Activated CD4-positive, alpha-beta T cell treated with anti-CD3 and anti-CD28 coated beads, Interleukin-2, amount 50 U/mL, for 24 hours (primary cell): Measurements from ENCODE around the gene CYP11A1.
A peak's percentile ranks its signal among the peaks of the same experiment; 100 is the strongest.

ENCODE experiments used
- DNase-seq, 2 donors: peaks; one replicate each; pipeline ENCODE4 v3.0.0-alpha.2; 2020; ENCODE audit warnings: low read depth in 1 of 2, low spot score in 1 of 2

CYP11A1 gene

DNA sequence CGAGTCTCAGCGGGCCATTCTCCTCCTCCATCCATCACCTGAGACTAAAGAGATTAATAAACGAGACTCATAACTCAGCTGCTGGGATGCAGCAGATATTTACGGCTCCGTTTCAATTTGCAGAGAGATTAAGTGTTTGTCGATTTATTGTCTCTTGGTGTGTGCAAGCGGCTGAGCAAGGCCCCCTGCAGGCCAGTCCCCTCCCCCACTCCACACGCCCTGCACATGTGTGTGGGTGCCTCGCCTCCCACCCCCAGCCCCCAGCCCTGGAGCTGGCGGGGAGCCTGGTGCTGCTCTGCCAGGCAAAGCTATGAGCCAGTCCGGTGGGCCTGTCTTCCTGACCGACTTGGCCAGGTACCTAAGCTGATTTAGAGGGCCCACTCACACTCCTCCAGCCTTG is 63.0 kb downstream of the CYP11A1 start:
- no peak for DNase-seq

- no peak for DNase-seq
Observed at GRCh38 chr15:74303741-74304309, 63.6 kb downstream of the CYP11A1 start.

DNA sequence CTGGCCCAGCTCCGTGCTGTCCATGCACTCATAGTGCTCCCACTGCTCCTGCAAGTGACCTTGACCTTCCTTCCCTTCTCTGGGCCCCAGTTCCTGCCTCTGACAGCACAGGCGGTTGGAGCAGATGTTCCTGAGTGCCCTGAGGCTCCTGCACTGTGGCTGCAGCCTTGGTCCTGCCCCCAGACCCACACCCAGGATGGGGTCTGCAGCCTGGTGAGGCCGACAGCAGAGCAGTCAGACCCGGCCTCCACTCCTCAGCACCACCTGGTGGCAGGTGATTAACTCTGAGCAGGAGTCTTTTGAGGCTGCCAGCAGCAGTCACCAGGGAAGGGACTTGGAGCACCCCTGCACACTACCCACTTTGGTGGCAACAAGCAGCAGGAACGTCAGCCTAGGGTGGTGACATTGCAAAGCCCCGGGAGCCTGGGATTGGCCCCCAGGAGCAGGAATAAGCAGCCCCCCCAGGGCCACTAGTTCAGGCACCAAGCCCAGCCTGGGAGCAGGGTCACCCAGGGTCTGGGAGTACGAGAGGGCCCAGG is 64.6 kb downstream of the CYP11A1 start:
- peak in 1 of 2 donors; percentile 21 for DNase-seq

- no peak for DNase-seq
Observed at GRCh38 chr15:74301583-74302361, 65.7 kb downstream of the CYP11A1 start.

DNA sequence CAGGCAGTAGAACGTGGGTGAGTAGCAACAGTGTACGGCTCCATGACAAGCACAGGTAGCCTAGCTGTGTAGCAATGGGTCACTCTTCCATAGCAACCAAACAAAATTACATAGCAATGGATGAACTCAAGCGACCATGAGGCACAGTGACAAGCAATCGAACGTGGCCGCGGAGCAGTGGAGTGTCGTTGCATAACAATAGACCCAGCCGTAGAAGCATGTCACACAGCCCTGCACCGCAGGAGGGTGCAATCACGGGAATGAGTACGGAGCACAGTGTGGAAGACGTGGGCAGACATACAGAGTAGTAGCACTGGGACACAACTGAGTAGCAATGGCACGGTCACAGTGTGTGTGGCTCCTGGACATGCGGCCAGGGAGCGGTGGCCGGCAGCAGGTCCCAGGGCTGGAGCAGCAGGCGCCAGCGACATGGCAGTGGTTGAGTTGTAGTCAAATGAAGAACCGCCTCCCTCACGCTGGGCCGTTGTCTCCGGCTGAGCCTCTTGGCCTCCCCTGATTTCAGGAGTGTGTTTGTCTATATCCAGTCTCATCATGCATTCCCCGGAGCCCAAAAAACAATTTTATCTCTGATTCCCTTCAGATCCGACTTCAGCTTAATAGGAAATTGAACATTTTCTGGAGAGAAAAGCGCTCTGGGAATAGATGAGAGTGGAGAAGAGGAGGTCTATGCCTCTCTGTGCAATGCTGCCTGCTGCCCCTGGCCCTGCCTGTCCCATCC is 67.2 kb downstream of the CYP11A1 start:
- no peak for DNase-seq

DNA sequence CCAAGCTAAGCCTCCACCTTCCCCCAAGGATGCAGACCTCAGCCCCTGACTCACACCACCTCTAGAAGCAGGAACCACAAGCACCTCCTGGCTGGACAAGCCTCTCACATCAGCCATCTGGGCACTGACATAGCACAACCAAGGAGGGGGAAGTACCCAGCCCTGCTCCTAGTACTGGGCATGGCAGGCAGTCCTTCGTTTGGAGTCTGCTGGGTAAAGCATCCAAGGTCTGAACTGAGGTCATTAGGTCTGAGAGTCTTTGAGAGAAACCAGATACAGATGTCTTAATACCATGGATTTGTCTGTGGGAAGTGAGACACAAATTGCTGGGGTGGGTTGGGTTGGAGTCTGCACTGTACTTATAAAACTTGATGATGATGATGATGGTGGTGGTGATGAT is 69.6 kb downstream of the CYP11A1 start:
- no peak for DNase-seq

- DNase-seq: no peak
Observed at GRCh38 chr15:74295800-74296199, 71.6 kb downstream of the CYP11A1 start.

- DNase-seq: no peak
Observed at GRCh38 chr15:74294010-74294409, 73.4 kb downstream of the CYP11A1 start.

GRCh38 chr15:74293021-74293810 is 74.2 kb downstream of the CYP11A1 start:
- no peak for DNase-seq

DNA sequence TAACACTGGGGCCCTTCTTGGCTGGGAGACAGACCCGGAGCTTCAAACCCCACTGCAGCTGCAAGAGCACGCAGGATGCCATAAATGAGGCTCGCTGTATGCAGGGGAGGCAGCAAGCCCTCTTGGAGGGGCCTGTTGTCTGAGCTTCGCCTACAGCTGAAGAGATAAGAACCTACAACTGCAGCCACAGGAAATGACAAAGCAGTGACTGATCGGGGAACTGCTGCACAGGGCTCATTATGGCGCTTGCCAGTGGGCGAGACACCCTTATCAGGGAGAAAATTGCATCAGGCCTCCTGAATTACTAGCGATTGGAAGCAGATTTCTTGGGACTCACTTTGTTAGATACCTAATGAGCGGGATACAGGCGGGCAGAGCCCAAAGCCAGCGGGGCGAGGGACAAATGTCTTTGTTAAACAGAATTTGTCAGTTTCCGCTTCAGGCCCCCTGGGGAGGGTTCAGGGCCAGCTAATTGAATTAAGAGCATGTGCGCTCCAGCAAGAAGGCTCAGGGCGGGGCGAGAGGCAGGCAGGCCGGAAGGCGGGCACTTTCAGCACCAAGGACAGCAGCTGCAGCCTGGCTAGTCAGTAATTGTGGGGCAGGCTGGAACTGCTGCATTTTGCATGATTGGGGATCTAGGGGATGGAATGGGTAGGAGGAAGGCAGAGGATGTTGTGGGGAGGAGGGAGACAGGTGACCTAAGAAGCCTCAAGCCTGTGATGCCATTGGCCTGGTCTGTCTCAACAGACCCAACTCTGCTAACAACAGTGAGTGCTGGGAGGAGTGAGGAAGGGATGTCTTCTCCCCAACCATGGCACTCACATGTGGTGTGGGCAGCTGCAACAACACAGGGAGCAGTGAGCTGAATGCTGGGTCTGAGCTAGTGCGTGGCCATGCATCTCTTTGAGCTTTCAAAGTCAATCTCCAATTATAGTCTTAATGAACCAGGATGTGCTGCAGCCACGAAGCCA is 76.1 kb downstream of the CYP11A1 start:
- DNase-seq: peak; percentile 44 to 52

DNA sequence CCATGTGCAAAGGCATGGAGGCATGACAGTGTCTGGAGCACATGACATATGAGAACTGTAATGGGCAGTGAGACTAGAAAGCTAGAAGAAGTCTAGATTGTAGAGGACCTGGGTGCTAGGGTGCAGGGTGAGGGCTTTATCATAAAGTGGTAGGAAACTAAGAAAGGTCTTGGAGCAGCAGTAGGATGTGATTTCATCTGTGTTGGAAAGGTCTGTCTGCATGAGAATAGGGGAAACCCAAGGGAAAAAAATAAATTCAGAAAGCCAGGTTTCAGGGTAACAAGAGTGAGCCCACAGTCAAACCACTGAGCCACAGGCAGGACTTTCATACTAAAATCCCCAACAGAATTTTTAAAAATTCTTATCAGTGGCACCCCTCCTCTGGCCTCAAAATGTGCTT is 76.8 kb downstream of the CYP11A1 start:
- no peak for DNase-seq

DNA sequence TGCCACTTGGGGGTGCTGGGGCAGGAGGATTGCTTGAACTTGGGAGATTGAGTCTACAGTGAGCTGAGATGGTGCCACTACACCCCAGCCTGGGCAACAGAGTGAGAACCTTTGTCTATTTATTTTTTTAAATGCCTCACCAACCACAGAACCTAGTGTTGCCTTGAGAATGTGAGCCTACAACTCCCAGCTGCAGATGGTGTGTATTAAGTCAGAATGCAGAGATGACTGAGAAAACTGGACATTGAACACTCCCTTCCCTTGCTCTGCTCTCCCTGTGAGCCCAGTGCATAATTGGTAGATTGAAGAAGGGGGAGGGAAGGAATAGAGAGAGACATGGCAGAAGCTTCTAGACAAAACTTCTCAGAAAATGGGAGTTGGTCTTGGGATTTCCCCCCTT is 77.8 kb downstream of the CYP11A1 start:
- DNase-seq: no peak
